Effector memory CD4-positive, alpha-beta T cell (primary cell): ENCODE results near the gene IL17RD.
A peak's percentile ranks its signal among the peaks of the same experiment; 100 is the strongest.

Experiments used
- DNase-seq, 3 donors: peaks; one replicate each; pipeline ENCODE4 v3.0.0-alpha.2; 2020
- H3K27ac ChIP-seq: 2 replicates; pipeline ENCODE4 v1.7.0; 2013; ENCODE audit warnings: mild to moderate bottlenecking, low read length, moderate library complexity; ENCODE audit not compliant: insufficient read depth, poor library complexity, severe bottlenecking
- H3K27me3 ChIP-seq: replicated peaks from 2 replicates; pipeline ENCODE4 v1.7.0; 2013; ENCODE audit warnings: mild to moderate bottlenecking, low read length; ENCODE audit not compliant: insufficient read depth, control insufficient read depth, poor library complexity, severe bottlenecking
- H3K36me3 ChIP-seq: 2 replicates; pipeline ENCODE4 v1.7.0; 2013; ENCODE audit warnings: mild to moderate bottlenecking, low read length, moderate library complexity; ENCODE audit not compliant: control insufficient read depth, insufficient read depth
- H3K4me1 ChIP-seq: 2 replicates; pipeline ENCODE4 v1.7.0; 2013; ENCODE audit warnings: low read length, mild to moderate bottlenecking; ENCODE audit not compliant: control insufficient read depth, insufficient read depth, poor library complexity, severe bottlenecking
- H3K4me3 ChIP-seq: 2 replicates; pipeline ENCODE4 v1.7.0; 2013; ENCODE audit warnings: low read length, low read depth, mild to moderate bottlenecking; ENCODE audit not compliant: insufficient read depth, poor library complexity, severe bottlenecking
- H3K9me3 ChIP-seq: 2 replicates; pipeline ENCODE4 v1.7.0; 2013; ENCODE audit warnings: mild to moderate bottlenecking, low read length, moderate library complexity; ENCODE audit not compliant: control insufficient read depth
- total RNA-seq, 3 donors: gene quantifications; one replicate each; lab custom pipeline; 2026; lab: John Stamatoyannopoulos, UW

Gene IL17RD
- 0 to 0.09 (median 0) reads per million in 3 donors for total RNA-seq

GRCh38 chr3:57164657-57165573 lies at the start of gene IL17RD:
IL17RD (minus strand) TSS chr3:57165353; CDS start chr3:57165286, 67 bp downstream.
- Histone ChIP-seq H3K27ac (no peak within 1 kb of the TSS), H3K9me3 (no peaks in the 10 kb centered on the region), H3K4me3 (peak within 1 kb of the TSS; percentile 52), H3K36me3 (no peaks in the 10 kb centered on the region), H3K4me1 (peaks cover 12% of the 10 kb centered on the region), H3K27me3 (peaks cover 21% of the 10 kb centered on the region)
- DNase-seq, result peak; percentile 4 to 16 (median 10)

- no peak overlapping the region for H3K27ac ChIP-seq
- no peak for DNase-seq
- no peak overlapping the region for H3K4me3 ChIP-seq
- no peaks in the 10 kb centered on the region for H3K9me3 ChIP-seq
- H3K27me3 ChIP-seq, result no peaks in the 10 kb centered on the region
- no peaks in the 10 kb centered on the region for H3K4me1 ChIP-seq
- H3K36me3 ChIP-seq, result no peaks in the 10 kb centered on the region
Measured at GRCh38 chr3:57206423-57206822, 41.3 kb upstream of the IL17RD start.

GRCh38 chr3:57199895-57200297 lies 34.7 kb upstream of the IL17RD start, which contains the start of gene HESX1:
HESX1 (minus strand) TSS chr3:57199978; CDS start chr3:57199918, 60 bp downstream.
- no peak within 1 kb of the TSS for H3K27ac ChIP-seq
- H3K27me3 ChIP-seq, result peaks cover 5% of the 10 kb centered on the region
- no peaks in the 10 kb centered on the region for H3K36me3 ChIP-seq
- DNase-seq, result no peak
- no peak within 1 kb of the TSS for H3K4me3 ChIP-seq
- H3K9me3 ChIP-seq, result no peaks in the 10 kb centered on the region
- no peaks in the 10 kb centered on the region for H3K4me1 ChIP-seq

DNA sequence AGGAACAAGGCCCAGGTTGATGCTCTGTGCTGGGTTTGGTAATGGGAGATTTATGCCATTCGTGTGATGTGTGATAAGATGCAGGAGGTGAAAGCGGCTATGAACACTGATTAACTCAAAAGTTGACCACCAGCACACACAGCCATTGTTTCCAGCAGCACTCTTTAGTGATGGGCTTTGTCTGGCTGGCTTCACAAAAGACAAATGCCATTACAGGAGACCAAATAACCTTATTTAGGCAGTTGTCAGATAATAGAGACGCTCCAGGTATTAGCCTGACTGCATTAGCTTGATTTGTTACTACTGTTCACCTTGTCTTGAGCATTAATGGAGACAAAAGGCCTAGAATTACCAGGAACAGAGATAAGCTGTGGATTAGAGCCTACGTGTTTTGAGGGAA lies 29.5 kb upstream of the IL17RD start:
- Histone ChIP-seq H3K27ac (no peak overlapping the region), H3K9me3 (no peaks in the 10 kb centered on the region), H3K4me3 (no peak overlapping the region), H3K36me3 (no peaks in the 10 kb centered on the region), H3K27me3 (peaks cover 5% of the 10 kb centered on the region), H3K4me1 (no peaks in the 10 kb centered on the region)
- no peak for DNase-seq

DNA sequence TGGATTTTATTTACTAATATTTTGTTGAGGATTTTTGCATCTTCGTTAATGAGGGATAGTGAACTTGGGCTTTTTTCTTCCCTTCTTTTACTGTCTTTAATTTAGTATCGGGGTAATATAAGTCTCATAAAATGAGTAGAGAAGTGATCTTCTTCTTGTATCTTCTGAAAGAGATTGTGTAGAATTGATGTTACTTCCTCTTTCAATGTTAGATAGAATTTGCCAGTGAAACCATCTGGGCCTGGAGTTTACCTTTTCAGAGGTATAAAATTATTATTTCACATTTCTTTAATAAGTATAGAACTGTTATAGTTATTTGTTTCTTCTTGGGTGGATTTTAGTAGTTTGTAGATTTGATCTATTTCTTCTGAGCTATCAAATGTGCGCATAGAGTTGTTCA lies 26.9 kb upstream of the IL17RD start:
- Histone ChIP-seq H3K27me3 (peaks cover 5% of the 10 kb centered on the region), H3K4me1 (no peaks in the 10 kb centered on the region), H3K9me3 (no peaks in the 10 kb centered on the region), H3K36me3 (no peaks in the 10 kb centered on the region), H3K27ac (no peak overlapping the region), H3K4me3 (no peak overlapping the region)
- no peak for DNase-seq

- no peak for DNase-seq
- no peak overlapping the region for H3K4me3 ChIP-seq
- H3K4me1 ChIP-seq, result no peaks in the 10 kb centered on the region
- no peaks in the 10 kb centered on the region for H3K9me3 ChIP-seq
- H3K27me3 ChIP-seq, result no peaks in the 10 kb centered on the region
- H3K36me3 ChIP-seq, result no peaks in the 10 kb centered on the region
- H3K27ac ChIP-seq, result no peak overlapping the region
Measured at GRCh38 chr3:57184526-57184925, 19.4 kb upstream of the IL17RD start.

- Histone ChIP-seq H3K27me3 (no peaks in the 10 kb centered on the region), H3K9me3 (no peaks in the 10 kb centered on the region), H3K4me3 (no peak overlapping the region), H3K36me3 (no peaks in the 10 kb centered on the region), H3K4me1 (no peaks in the 10 kb centered on the region), H3K27ac (no peak overlapping the region)
- no peak for DNase-seq
Measured at GRCh38 chr3:57179580-57180410, 14.6 kb upstream of the IL17RD start.

DNA sequence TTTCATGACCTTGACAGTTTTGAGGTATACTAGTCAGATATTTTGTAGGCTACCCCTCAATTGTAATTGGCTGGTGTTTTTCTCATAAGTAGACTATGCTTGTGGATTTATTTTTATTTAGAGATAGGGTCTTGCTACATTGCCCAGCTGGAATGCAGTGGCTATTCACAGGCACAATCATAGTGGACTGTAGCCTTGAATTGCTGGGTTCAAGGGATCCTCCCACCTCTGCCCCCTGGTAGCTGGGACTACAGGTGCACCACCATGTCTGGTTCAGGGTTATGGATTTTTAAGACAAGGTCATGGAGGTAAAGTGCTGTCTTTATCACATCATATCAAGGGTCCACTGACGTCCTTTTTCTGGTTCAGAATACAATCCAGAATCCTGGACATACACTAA lies 10.9 kb upstream of the IL17RD start:
- no peak for DNase-seq
- no peak overlapping the region for H3K4me3 ChIP-seq
- H3K27ac ChIP-seq, result no peak overlapping the region
- no peaks in the 10 kb centered on the region for H3K9me3 ChIP-seq
- H3K27me3 ChIP-seq, result no peaks in the 10 kb centered on the region
- no peaks in the 10 kb centered on the region for H3K36me3 ChIP-seq
- H3K4me1 ChIP-seq, result no peaks in the 10 kb centered on the region

DNA sequence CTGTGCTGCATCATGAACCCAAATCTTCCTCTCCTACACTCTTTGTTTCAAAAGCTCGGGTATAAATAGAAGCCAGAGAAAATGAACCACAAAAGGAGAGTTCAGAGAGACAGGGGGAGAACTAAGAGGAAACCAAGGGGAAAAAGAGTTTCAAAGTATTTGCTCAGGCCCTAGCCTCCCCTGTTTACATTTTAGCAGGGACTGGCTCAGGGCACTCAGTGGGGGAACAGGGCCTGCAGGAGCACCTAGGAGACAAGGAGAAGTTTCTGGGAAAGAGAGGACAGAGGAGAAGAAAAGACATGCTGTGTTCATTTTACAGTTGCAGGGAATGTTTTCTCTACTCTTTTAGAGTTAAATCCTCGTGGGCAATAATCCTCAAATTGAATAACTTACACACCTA lies 8.5 kb upstream of the IL17RD start:
- Histone ChIP-seq H3K4me3 (no peak overlapping the region), H3K27me3 (no peaks in the 10 kb centered on the region), H3K27ac (no peak overlapping the region), H3K36me3 (no peaks in the 10 kb centered on the region), H3K9me3 (no peaks in the 10 kb centered on the region), H3K4me1 (no peaks in the 10 kb centered on the region)
- DNase-seq, result no peak

GRCh38 chr3:57170946-57171345 lies 5.8 kb upstream of the IL17RD start:
- H3K27me3 ChIP-seq, result peaks cover 4% of the 10 kb centered on the region
- no peaks in the 10 kb centered on the region for H3K4me1 ChIP-seq
- no peak for DNase-seq

More at GRCh38 chr3:57170946-57171345, 5.8 kb upstream of the IL17RD start:
- no peaks in the 10 kb centered on the region for H3K9me3 ChIP-seq
- no peak overlapping the region for H3K27ac ChIP-seq
- no peak overlapping the region for H3K4me3 ChIP-seq
- H3K36me3 ChIP-seq, result no peaks in the 10 kb centered on the region
